ENCODE measurements around the gene DOCK7.

Gene DOCK7

DNA sequence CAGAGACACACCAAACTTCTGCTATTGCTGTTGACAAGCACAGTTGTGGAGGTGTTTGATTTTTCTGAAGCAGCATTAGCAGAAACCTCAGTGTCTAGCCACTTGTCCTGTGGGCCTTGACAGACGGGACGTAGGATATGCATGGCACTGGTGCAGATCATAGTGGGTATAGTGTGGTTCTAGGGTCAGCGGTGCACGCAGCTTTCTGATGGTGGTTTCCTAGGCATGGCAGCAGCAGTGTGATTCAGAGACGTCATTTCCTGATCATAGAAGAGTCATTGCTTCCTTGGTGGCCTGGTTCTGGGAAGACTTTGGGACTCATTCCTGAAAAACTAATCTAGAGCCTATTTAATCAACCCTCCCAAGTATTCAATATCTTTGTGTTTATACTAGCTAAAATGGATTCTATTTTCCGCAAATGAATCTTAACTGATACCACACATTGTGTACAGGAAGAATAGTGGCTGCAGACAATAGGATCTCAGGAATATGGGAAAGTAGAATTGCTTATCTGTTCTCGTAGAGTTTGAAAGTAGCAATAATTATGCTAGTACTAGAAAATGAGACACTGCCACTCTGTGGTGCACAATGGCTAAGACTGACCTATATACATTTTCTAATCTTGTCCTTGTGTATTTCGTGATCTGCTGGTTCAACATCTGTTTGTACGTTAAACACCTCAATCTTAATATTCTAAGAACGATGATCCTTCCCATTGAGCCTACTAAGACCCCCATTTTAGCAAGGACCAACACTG lies 254.1 kb downstream of the DOCK7 start:
- intact Hi-C loops (cut with DNase I; ENCODE audit: low total_unique reads), result loop anchor here (5.0 kb wide), 1 partner anchor 702 kb away; no protein-coding TSS in a partner anchor
- H3K4me3 ChIP-seq, result no peak overlapping the region
- peaks cover 0 to 20% (median 17%) of the 10 kb centered on the region in 4 donors for H3K4me1 ChIP-seq
- no peaks in the 10 kb centered on the region for H3K36me3 ChIP-seq
- H3K27me3 ChIP-seq, result no peaks in the 10 kb centered on the region
- H3K27ac ChIP-seq, result no peak overlapping the region
- no peak for TF ChIP-seq CTCF (IDR thresholded peaks at IDR 0.05)
- DNase-seq, result no peak
- H3K9me3 ChIP-seq, result no peaks in the 10 kb centered on the region

GRCh38 chr1:62429581-62429980 lies 258.6 kb downstream of the DOCK7 start:
- Histone ChIP-seq H3K36me3 (no peaks in the 10 kb centered on the region), H3K27me3 (no peaks in the 10 kb centered on the region), H3K4me3 (no peak overlapping the region), H3K4me1 (no peaks in the 10 kb centered on the region), H3K9me3 (no peaks in the 10 kb centered on the region), H3K27ac (no peak overlapping the region)
- no peak for TF ChIP-seq CTCF (IDR thresholded peaks at IDR 0.05)
- intact Hi-C loops (cut with DNase I; ENCODE audit: low total_unique reads), result no loop called here
- DNase-seq, result no peak

DNA sequence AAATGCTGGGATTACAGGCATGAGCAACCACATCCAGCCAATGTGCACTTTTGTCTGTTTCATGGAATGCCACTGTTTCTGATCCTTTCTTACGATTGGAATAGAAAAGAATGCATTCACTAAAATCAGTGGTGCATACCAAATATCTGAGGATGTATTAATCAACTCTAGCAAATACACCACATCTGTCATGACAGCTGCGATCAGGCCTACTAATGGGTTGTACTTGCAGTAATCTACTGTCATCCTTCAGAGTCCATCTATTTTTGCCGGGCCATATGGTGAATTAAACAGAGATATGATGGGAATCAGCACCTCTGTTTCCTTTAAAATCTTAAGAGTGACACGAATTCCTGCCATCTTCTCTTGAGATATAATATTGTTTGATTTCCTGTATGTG lies 259.8 kb downstream of the DOCK7 start:
- Histone ChIP-seq H3K36me3 (no peaks in the 10 kb centered on the region), H3K27ac (no peak overlapping the region), H3K4me1 (no peaks in the 10 kb centered on the region), H3K27me3 (no peaks in the 10 kb centered on the region), H3K4me3 (no peak overlapping the region), H3K9me3 (no peaks in the 10 kb centered on the region)
- DNase-seq, result no peak
- intact Hi-C loops (cut with DNase I; ENCODE audit: low total_unique reads), result no loop called here
- TF ChIP-seq CTCF (IDR thresholded peaks at IDR 0.05), result no peak

DNA sequence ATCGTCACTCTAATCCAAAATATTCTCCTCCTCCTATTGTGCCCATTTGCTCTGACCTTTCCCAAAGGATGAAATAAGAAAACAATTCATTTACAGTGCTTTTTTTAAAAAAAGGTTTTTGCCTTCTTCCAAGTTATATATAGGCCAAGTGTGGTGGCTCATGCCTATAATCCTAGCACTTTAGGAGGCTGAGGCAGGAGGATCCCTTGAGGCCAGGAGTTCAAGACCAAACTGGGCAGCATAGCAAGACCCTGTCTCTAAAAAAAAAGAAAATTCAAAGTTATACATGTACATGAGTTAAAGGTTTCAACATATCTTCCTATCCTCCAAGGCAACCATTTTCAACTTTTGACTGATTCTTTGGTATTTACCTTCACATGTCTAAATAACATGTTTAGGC lies 261.4 kb downstream of the DOCK7 start:
- Histone ChIP-seq H3K36me3 (no peaks in the 10 kb centered on the region), H3K27me3 (no peaks in the 10 kb centered on the region), H3K27ac (no peak overlapping the region), H3K4me1 (no peaks in the 10 kb centered on the region), H3K9me3 (no peaks in the 10 kb centered on the region), H3K4me3 (no peak overlapping the region)
- no peak for TF ChIP-seq CTCF (IDR thresholded peaks at IDR 0.05)
- intact Hi-C loops (cut with DNase I; ENCODE audit: low total_unique reads), result no loop called here
- DNase-seq, result no peak

- no peak for TF ChIP-seq CTCF (IDR thresholded peaks at IDR 0.05)
- intact Hi-C loops (cut with DNase I; ENCODE audit: low total_unique reads), result no loop called here
- no peaks in the 10 kb centered on the region for H3K4me1 ChIP-seq
- H3K4me3 ChIP-seq, result no peak overlapping the region
- no peaks in the 10 kb centered on the region for H3K27me3 ChIP-seq
- no peaks in the 10 kb centered on the region for H3K9me3 ChIP-seq
- DNase-seq, result no peak
- no peaks in the 10 kb centered on the region for H3K36me3 ChIP-seq
- no peak overlapping the region for H3K27ac ChIP-seq
These were observed 261.9 kb downstream of the DOCK7 start for GRCh38 chr1:62426237-62426636.
